Pericardium fibroblast (primary cell): Measurements from ENCODE around the gene SBDS. TPM values are rescaled to one million over a fixed set of nuclear protein-coding genes. Genes with fewer than 3 reads are reported as not detected.

Experiments
- total RNA-seq: library from RNA; depleted of rRNA; stranded (reverse); fragments of >200 nt; gene quantifications from 2 replicates; pipeline ENCODE4 v1.2.3, GENCODE V29; 2015

SBDS gene
- total RNA-seq, result 72.1 and 110 TPM in 2 replicates

DNA sequence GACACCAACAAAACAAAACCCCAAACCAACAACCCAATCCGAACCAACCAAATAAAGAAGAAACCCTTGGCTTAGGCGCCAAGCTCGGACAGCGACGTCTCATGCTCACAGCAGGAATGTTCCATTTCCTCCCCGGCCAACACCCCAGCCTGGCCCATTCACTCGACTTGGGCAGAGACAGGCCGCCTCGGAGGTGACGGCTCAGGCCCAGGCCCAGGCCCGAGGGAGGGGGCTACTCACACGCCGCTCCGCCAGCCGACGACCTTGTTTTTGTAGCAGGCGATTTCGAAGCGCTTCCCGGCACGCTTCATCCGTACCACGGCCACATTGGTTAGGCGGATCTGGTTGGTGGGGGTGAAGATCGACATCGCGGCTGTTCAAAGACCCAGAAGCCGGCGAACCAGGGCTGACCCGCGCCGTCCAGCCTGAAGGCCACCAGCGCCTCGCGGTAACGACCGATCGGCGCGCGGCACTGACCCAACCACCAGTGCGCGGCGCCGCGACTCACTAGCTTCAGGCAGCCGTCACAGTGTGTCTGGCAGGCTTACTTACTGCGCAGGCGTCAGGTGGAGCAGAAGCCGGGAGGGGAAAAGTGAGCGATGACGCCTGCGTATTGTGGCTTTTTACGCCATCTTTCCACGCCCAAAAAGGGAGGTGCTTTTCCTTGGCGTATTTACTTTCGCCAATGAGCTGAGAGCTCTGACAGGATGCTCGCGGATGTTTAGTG lies at the start of gene SBDS:
TSS of gene SBDS (minus strand) at position 537 of the 727 bp plus-strand sequence. CDS start at position 368, 169 bp downstream.

DNA sequence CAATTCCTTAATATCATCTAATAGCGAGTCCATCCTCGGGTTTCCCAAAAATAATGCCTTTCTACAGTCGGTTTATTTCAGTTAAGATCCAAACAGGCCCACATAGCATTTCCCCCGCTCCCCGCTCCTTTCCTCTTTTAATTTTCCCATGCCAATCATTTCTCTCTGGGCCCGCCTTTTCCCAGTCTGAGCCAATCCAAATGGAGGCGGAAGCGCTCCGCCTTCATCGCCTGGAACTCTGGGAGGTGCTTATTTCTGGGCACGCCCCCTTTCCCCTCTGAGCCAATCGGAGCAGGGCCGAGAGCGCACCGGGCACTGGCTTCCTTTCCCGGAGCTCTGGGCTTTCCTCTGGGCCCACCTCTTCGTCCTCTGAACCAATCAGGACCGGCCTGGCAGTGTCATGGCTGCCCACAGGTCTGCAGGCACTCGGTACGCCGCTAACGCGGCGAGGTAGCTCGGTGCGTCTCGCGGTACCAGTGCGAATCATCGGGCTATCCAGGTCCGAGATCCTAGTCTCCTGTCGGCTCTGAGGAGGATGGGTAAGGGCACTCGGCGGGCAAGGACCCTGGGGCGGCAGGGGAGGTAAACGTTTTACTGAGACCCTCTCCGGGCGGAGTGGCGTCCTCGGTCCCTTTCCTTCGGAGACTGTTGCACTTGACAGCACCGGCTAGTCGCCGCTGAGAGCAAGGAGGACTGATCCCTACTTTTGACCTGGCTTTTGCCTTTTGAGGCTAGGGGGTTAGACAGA lies 1.2 kb upstream of the SBDS start, which contains the start of gene TYW1:
TSS of gene TYW1 (plus strand) at position 390 of the 748 bp plus-strand sequence. CDS start at position 536, 146 bp downstream.

Other genes starting within 250 kb of the SBDS start
- gene TMEM248, start 74.4 kb downstream of the SBDS start, total RNA-seq, result 91.2 and 127 TPM in 2 replicates
- gene TYW1, start 1.2 kb upstream of the SBDS start, total RNA-seq, result 9.7 and 11.7 TPM in 2 replicates